ENCODE results near the gene MRPL43. TPM values are rescaled to one million over a fixed set of nuclear protein-coding genes. Genes with fewer than 3 reads are reported as not detected.
A peak's percentile ranks its signal among the peaks of the same experiment; 100 is the strongest.

MRPL43 gene
- total and polyA plus RNA-seq, 9 of the 15 experiments (the other 6 are each of a cell fraction or from before 2014, with no cell fraction given), result 15.1 to 63.7 (median 37.2) TPM

DNA sequence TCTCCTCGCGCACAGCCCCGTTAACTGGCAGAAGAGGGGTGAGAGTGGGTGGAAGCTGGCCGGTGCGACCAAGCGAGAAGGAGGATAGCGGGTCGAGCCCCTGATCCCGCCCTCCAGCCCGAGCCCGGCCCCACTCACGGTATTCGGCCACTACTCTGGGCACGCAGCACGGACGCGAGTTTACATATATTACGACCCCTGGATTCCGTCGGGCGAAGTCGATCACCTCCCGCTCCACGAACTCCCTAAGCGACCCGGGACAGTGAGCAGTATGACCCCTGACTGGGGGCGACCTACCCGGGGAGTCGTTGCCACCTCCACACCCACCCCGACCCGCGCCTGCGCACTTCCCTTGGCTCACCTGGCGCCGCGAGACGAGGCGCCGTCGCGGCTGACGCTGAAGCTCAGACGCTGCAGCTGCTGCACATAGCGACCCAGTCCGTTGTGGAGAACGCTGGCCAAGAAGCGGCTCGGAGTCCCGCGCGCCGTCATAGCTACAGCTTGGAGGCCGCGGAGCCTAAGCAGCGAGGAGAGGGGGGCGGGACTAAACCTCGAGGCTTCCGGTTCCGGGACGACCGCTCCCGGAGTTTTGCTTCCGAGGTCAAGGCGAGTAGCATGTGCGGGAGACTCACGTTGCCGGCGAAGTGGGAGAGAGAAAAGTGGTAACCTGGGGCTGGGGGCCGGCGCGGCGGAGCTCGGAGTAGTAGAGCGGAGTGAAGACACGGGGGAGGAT, at the start of gene MRPL43, which contains the start of gene TWNK (continued):
- TF ChIP-seq, protein P1, sequence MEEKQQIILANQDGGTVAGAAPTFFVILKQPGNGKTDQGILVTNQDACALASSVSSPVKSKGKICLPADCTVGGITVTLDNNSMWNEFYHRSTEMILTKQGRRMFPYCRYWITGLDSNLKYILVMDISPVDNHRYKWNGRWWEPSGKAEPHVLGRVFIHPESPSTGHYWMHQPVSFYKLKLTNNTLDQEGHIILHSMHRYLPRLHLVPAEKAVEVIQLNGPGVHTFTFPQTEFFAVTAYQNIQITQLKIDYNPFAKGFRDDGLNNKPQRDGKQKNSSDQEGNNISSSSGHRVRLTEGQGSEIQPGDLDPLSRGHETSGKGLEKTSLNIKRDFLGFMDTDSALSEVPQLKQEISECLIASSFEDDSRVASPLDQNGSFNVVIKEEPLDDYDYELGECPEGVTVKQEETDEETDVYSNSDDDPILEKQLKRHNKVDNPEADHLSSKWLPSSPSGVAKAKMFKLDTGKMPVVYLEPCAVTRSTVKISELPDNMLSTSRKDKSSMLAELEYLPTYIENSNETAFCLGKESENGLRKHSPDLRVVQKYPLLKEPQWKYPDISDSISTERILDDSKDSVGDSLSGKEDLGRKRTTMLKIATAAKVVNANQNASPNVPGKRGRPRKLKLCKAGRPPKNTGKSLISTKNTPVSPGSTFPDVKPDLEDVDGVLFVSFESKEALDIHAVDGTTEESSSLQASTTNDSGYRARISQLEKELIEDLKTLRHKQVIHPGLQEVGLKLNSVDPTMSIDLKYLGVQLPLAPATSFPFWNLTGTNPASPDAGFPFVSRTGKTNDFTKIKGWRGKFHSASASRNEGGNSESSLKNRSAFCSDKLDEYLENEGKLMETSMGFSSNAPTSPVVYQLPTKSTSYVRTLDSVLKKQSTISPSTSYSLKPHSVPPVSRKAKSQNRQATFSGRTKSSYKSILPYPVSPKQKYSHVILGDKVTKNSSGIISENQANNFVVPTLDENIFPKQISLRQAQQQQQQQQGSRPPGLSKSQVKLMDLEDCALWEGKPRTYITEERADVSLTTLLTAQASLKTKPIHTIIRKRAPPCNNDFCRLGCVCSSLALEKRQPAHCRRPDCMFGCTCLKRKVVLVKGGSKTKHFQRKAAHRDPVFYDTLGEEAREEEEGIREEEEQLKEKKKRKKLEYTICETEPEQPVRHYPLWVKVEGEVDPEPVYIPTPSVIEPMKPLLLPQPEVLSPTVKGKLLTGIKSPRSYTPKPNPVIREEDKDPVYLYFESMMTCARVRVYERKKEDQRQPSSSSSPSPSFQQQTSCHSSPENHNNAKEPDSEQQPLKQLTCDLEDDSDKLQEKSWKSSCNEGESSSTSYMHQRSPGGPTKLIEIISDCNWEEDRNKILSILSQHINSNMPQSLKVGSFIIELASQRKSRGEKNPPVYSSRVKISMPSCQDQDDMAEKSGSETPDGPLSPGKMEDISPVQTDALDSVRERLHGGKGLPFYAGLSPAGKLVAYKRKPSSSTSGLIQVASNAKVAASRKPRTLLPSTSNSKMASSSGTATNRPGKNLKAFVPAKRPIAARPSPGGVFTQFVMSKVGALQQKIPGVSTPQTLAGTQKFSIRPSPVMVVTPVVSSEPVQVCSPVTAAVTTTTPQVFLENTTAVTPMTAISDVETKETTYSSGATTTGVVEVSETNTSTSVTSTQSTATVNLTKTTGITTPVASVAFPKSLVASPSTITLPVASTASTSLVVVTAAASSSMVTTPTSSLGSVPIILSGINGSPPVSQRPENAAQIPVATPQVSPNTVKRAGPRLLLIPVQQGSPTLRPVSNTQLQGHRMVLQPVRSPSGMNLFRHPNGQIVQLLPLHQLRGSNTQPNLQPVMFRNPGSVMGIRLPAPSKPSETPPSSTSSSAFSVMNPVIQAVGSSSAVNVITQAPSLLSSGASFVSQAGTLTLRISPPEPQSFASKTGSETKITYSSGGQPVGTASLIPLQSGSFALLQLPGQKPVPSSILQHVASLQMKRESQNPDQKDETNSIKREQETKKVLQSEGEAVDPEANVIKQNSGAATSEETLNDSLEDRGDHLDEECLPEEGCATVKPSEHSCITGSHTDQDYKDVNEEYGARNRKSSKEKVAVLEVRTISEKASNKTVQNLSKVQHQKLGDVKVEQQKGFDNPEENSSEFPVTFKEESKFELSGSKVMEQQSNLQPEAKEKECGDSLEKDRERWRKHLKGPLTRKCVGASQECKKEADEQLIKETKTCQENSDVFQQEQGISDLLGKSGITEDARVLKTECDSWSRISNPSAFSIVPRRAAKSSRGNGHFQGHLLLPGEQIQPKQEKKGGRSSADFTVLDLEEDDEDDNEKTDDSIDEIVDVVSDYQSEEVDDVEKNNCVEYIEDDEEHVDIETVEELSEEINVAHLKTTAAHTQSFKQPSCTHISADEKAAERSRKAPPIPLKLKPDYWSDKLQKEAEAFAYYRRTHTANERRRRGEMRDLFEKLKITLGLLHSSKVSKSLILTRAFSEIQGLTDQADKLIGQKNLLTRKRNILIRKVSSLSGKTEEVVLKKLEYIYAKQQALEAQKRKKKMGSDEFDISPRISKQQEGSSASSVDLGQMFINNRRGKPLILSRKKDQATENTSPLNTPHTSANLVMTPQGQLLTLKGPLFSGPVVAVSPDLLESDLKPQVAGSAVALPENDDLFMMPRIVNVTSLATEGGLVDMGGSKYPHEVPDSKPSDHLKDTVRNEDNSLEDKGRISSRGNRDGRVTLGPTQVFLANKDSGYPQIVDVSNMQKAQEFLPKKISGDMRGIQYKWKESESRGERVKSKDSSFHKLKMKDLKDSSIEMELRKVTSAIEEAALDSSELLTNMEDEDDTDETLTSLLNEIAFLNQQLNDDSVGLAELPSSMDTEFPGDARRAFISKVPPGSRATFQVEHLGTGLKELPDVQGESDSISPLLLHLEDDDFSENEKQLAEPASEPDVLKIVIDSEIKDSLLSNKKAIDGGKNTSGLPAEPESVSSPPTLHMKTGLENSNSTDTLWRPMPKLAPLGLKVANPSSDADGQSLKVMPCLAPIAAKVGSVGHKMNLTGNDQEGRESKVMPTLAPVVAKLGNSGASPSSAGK (IDR thresholded peaks at IDR 0.05), result peak; percentile 80
- TF ChIP-seq PRMT5 (CRISPR knock-in tag; IDR thresholded peaks at IDR 0.05) (no peak), NEUROD1 (IDR thresholded peaks at IDR 0.05; ENCODE audit: borderline replicate concordance, low read depth, low read length, partially characterized antibody) (no peak), HDAC2 (IDR thresholded peaks at IDR 0.05) (peak; percentile 88; the same call in 1 of the 2 replicates), ZNF408 (CRISPR knock-in tag; IDR thresholded peaks at IDR 0.05; ENCODE audit: low read depth) (no peak), ZNF134 (CRISPR knock-in tag; conservative IDR thresholded peaks at IDR 0.05) (no peak)
- TF ChIP-seq, protein P2, sequence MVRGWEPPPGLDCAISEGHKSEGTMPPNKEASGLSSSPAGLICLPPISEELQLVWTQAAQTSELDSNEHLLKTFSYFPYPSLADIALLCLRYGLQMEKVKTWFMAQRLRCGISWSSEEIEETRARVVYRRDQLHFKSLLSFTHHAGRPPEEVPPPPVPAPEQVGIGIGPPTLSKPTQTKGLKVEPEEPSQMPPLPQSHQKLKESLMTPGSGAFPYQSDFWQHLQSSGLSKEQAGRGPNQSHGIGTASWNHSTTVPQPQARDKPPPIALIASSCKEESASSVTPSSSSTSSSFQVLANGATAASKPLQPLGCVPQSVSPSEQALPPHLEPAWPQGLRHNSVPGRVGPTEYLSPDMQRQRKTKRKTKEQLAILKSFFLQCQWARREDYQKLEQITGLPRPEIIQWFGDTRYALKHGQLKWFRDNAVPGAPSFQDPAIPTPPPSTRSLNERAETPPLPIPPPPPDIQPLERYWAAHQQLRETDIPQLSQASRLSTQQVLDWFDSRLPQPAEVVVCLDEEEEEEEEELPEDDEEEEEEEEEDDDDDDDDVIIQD (CRISPR knock-in tag; IDR thresholded peaks at IDR 0.05), result no peak
- TF ChIP-seq, protein P3, sequence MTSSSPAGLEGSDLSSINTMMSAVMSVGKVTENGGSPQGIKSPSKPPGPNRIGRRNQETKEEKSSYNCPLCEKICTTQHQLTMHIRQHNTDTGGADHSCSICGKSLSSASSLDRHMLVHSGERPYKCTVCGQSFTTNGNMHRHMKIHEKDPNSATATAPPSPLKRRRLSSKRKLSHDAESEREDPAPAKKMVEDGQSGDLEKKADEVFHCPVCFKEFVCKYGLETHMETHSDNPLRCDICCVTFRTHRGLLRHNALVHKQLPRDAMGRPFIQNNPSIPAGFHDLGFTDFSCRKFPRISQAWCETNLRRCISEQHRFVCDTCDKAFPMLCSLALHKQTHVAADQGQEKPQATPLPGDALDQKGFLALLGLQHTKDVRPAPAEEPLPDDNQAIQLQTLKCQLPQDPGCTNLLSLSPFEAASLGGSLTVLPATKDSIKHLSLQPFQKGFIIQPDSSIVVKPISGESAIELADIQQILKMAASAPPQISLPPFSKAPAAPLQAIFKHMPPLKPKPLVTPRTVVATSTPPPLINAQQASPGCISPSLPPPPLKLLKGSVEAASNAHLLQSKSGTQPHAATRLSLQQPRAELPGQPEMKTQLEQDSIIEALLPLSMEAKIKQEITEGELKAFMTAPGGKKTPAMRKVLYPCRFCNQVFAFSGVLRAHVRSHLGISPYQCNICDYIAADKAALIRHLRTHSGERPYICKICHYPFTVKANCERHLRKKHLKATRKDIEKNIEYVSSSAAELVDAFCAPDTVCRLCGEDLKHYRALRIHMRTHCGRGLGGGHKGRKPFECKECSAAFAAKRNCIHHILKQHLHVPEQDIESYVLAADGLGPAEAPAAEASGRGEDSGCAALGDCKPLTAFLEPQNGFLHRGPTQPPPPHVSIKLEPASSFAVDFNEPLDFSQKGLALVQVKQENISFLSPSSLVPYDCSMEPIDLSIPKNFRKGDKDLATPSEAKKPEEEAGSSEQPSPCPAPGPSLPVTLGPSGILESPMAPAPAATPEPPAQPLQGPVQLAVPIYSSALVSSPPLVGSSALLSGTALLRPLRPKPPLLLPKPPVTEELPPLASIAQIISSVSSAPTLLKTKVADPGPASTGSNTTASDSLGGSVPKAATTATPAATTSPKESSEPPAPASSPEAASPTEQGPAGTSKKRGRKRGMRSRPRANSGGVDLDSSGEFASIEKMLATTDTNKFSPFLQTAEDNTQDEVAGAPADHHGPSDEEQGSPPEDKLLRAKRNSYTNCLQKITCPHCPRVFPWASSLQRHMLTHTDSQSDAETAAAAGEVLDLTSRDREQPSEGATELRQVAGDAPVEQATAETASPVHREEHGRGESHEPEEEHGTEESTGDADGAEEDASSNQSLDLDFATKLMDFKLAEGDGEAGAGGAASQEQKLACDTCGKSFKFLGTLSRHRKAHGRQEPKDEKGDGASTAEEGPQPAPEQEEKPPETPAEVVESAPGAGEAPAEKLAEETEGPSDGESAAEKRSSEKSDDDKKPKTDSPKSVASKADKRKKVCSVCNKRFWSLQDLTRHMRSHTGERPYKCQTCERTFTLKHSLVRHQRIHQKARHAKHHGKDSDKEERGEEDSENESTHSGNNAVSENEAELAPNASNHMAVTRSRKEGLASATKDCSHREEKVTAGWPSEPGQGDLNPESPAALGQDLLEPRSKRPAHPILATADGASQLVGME (CRISPR knock-in tag; IDR thresholded peaks at IDR 0.05), result no peak
